Endothelial cell of umbilical vein (primary cell): ENCODE measurements around the gene GABARAPL1. TPM values are rescaled to one million over a fixed set of nuclear protein-coding genes. Genes with fewer than 3 reads are reported as not detected.

Experiments
- BruUV-seq: library from RNA; stranded (reverse); fragments of 400-500 nt; replicated peaks from 2 replicates; lab custom pipeline; 2021; lab: Mats Ljungman, UMichigan
- CTCF ChIA-PET: fragments of 300-600, 350-600 bp; sonication (Branson Sonifier 250); formaldehyde crosslinking; loops from one replicate; lab custom pipeline; 2021; ENCODE audit warnings: antibody characterized with exemption, inconsistent platforms; lab: Charles Lee
- POLR2A ChIA-PET: fragments of 300-600, 350-600 bp; sonication (Branson Sonifier 250); formaldehyde crosslinking; loops from one replicate; lab custom pipeline; 2021; ENCODE audit warnings: antibody characterized with exemption, inconsistent platforms; lab: Charles Lee
- DNase-seq: peaks from one replicate; pipeline ENCODE4 v3.0.0-alpha.2; 2011; ENCODE audit warnings: low read depth, low spot score
- FAIRE-seq: peaks from 2 replicates; lab custom pipeline; 2011; peaks lifted over from hg19 to GRCh38; lab: Jason Lieb, UNC
- H2AFZ ChIP-seq: 2 replicates; pipeline ENCODE4 v1.6.0; 2012; ENCODE audit warnings: low read depth, low read length, control low read depth, inconsistent platforms
- H3K27ac ChIP-seq: 2 replicates; pipeline ENCODE4 v1.5.1; 2011; ENCODE audit warnings: low read depth, mild to moderate bottlenecking, control low read depth, low read length, moderate library complexity; ENCODE audit not compliant: insufficient read depth
- H3K27me3 ChIP-seq, 2 experiments: 2 replicates each; pipeline versions ENCODE4 v1.6.0 to v1.6.1; 2011; ENCODE audit warnings: low read length in 2 of 2, mixed read lengths in 1 of 2; ENCODE audit not compliant: control insufficient read depth in 2 of 2, insufficient read depth in 2 of 2
- H3K36me3 ChIP-seq, 2 experiments: 2 replicates in 1 of 2; 3 replicates in 1 of 2; pipeline ENCODE4 v1.5.1; 2011; ENCODE audit warnings: low read length in 2 of 2, mild to moderate bottlenecking in 1 of 2, moderate library complexity in 1 of 2; ENCODE audit not compliant: control insufficient read depth in 2 of 2, insufficient read depth in 2 of 2; ENCODE audit errors: extremely low read depth in 1 of 2
- H3K4me1 ChIP-seq: 3 replicates; pipeline ENCODE4 v1.5.1; 2011; ENCODE audit warnings: mild to moderate bottlenecking, low read length; ENCODE audit not compliant: control insufficient read depth, insufficient read depth; ENCODE audit errors: extremely low read depth
- H3K4me2 ChIP-seq: 2 replicates; pipeline ENCODE4 v1.6.1; 2011; ENCODE audit warnings: low read length, control low read depth, mixed read lengths; ENCODE audit not compliant: insufficient read depth
- H3K4me3 ChIP-seq, 3 experiments: fragments of 200-600 bp in 1 of 3; sonication (generic), shearing (Covaris generic) in 1 of 3; replicated peaks in 1 of 3; 2 replicates each; pipeline ENCODE4 v1.5.1; 2011 to 2016; ENCODE audit warnings: control low read depth in 3 of 3, low read length in 3 of 3, mild to moderate bottlenecking in 2 of 3, inconsistent platforms in 1 of 3, low read depth in 1 of 3, moderate library complexity in 1 of 3; ENCODE audit not compliant: insufficient read depth in 1 of 3
- H3K79me2 ChIP-seq: 2 replicates; pipeline ENCODE4 v1.6.0; 2012; ENCODE audit warnings: low read length, inconsistent platforms; ENCODE audit not compliant: control insufficient read depth, insufficient read depth
- H3K9ac ChIP-seq: replicated peaks from 2 replicates; pipeline ENCODE3; 2011; ENCODE audit warnings: low read length, control low read depth; ENCODE audit not compliant: insufficient read depth; ENCODE audit errors: extremely low read depth
- H3K9me1 ChIP-seq: replicated peaks from 3 replicates; pipeline ENCODE4 v1.6.0; 2011; ENCODE audit warnings: mild to moderate bottlenecking, low read length; ENCODE audit not compliant: control insufficient read depth, insufficient read depth; ENCODE audit errors: extremely low read depth
- H3K9me3 ChIP-seq: replicated peaks from 2 replicates; pipeline ENCODE4 v1.5.1; 2012; ENCODE audit warnings: low read length, inconsistent platforms; ENCODE audit not compliant: control insufficient read depth, insufficient read depth
- H4K20me1 ChIP-seq: replicated peaks from 2 replicates; pipeline ENCODE3; 2011; ENCODE audit warnings: mild to moderate bottlenecking, low read length; ENCODE audit not compliant: control insufficient read depth, insufficient read depth; ENCODE audit errors: extremely low read depth
- FOS ChIP-seq: IDR thresholded peaks from 2 replicates; pipeline ENCODE4 v1.6.1; 2011; ENCODE audit warnings: mild to moderate bottlenecking, low read length, moderate library complexity, borderline replicate concordance; ENCODE audit not compliant: insufficient read depth
- GATA2 ChIP-seq: IDR thresholded peaks from 2 replicates; pipeline ENCODE4 v1.7.0; 2011; ENCODE audit warnings: low read depth, mild to moderate bottlenecking, moderate library complexity, mixed read lengths, low read length; ENCODE audit not compliant: insufficient read length, insufficient read depth
- JUN ChIP-seq: IDR thresholded peaks from 2 replicates; pipeline ENCODE4 v1.6.1; 2011; ENCODE audit warnings: borderline replicate concordance, low read depth; ENCODE audit not compliant: insufficient read length, insufficient read depth
- MAX ChIP-seq: IDR thresholded peaks from 2 replicates; pipeline ENCODE4 v1.6.1; 2011; ENCODE audit not compliant: insufficient read depth, insufficient read length
- POLR2A ChIP-seq: IDR thresholded peaks from 2 replicates; pipeline ENCODE4 v1.6.1; 2012; ENCODE audit warnings: low read depth, mild to moderate bottlenecking, control low read depth, low read length
- POLR2AphosphoS5 ChIP-seq: IDR thresholded peaks from 2 replicates; pipeline ENCODE4 v1.6.1; 2012; ENCODE audit warnings: low read depth, mild to moderate bottlenecking, control low read depth, low read length, moderate library complexity; ENCODE audit not compliant: insufficient read depth
- dilution Hi-C: fragments of 300-500 bp; cut with MboI; formaldehyde crosslinking; loops from one replicate; pipeline ENCODE4 v1.15.0; 2019; ENCODE audit warnings: low sequenced_read_pairs; ENCODE audit not compliant: extremely low pct_ligation_motif_present
- intact Hi-C: fragments of 100-400 bp; cut with micrococcal nuclease; formaldehyde crosslinking; loops from one replicate; pipeline ENCODE4 v1.10.0; 2022
- polyA plus RNA-seq, 4 experiments: library from polyadenylated mRNA; depleted of rRNA in 3 of 4; stranded (reverse) in 3 of 4; unstranded in 1 of 4; fragments of >200 nt; gene quantifications; 2 replicates each; pipeline versions ENCODE4 v1.2.1 to v1.2.3, GENCODE V29; 2011 to 2012; ENCODE audit warnings: missing spikeins in 1 of 4
- total RNA-seq: library from RNA; stranded (reverse); gene quantifications from 2 replicates; pipeline ENCODE4 v1.2.3, GENCODE V29; 2021

The GABARAPL1 gene
- total and polyA plus RNA-seq, 2 donors (not counting 3 experiments of a cell fraction or from before 2014, with no cell fraction given) = 59.4 to 65.6 TPM

GRCh38 chr12:10211940-10212738 is 538 bp upstream of the GABARAPL1 start:
- Histone ChIP-seq H3K4me2 (peak overlapping the region; percentile 100), H4K20me1 (no peaks in the 10 kb centered on the region), H3K27ac (peak overlapping the region; percentile 96), H2AFZ (no peak overlapping the region), H3K4me3 (peak overlapping the region in 2 of 3 experiments; percentile 93 to 99), H3K79me2 (peaks cover 35% of the 10 kb centered on the region), H3K9me3 (no peaks in the 10 kb centered on the region), H3K9me1 (no peaks in the 10 kb centered on the region), H3K36me3 (no peaks in the 10 kb centered on the region), H3K9ac (peak overlapping the region; percentile 98), H3K4me1 (peaks cover 15% of the 10 kb centered on the region), H3K27me3 (no peaks in the 10 kb centered on the region)
- POLR2A ChIA-PET = interaction anchor here (0.6 to 1.7 kb wide), 6 partner anchors 9 to 180 kb away, joined by 3 to 10 read pairs (median 4); no protein-coding TSS in a partner anchor
- no TSS peak for BruUV-seq
- dilution Hi-C loops (no loop called here), intact Hi-C loops (loop anchor here (1.0 to 5.0 kb wide), 8 partner anchors 59 to 510 kb away; partner anchors contain the start of genes MAGOHB and STYK1)
- DNase-seq (peak; percentile 100), FAIRE-seq (peak; percentile 91)
- CTCF ChIA-PET = interaction anchor here (0.6 to 4.0 kb wide), 3 partner anchors 58 to 180 kb away, joined by 3 to 22 read pairs (median 6); no protein-coding TSS in a partner anchor
- no peak for TF ChIP-seq GATA2
- peak; percentile 32 for TF ChIP-seq MAX
- peak; percentile 79 for TF ChIP-seq JUN
- no peak for TF ChIP-seq POLR2AphosphoS5
- peak; percentile 65 for TF ChIP-seq FOS
- TF ChIP-seq POLR2A = no peak
